ENCODE measurements around the gene ST14.

The ST14 gene

GRCh38 chr11:130157840-130158239 is 1.7 kb upstream of the ST14 start:
- H3K9me3 ChIP-seq, result no peaks in the 10 kb centered on the region
- TF ChIP-seq CTCF (IDR thresholded peaks at IDR 0.05), result no peak
- H3K36me3 ChIP-seq, result no peaks in the 10 kb centered on the region
- H3K27ac ChIP-seq, result no peak overlapping the region
- intact Hi-C loops (cut with DNase I; ENCODE audit: low total_unique reads), result no loop called here
- peaks cover 0 to 18% (median 14%) of the 10 kb centered on the region in 4 donors for H3K4me1 ChIP-seq
- H3K4me3 ChIP-seq, result no peak overlapping the region
- H3K27me3 ChIP-seq, result peaks cover 0 to 48% of the 10 kb centered on the region in 2 donors
- no peak for DNase-seq

GRCh38 chr11:130159139-130159538 is 443 bp upstream of the ST14 start:
- intact Hi-C loops (cut with DNase I; ENCODE audit: low total_unique reads), result no loop called here
- DNase-seq, result no peak
- no peak for TF ChIP-seq CTCF (IDR thresholded peaks at IDR 0.05)
- peak overlapping the region in 1 of 2 donors; percentile 43 for H3K4me3 ChIP-seq
- no peaks in the 10 kb centered on the region for H3K9me3 ChIP-seq
- H3K4me1 ChIP-seq, result peaks cover 0 to 20% (median 14%) of the 10 kb centered on the region in 4 donors
- H3K36me3 ChIP-seq, result no peaks in the 10 kb centered on the region
- no peak overlapping the region for H3K27ac ChIP-seq
- H3K27me3 ChIP-seq, result peaks cover 0 to 56% of the 10 kb centered on the region in 2 donors

DNA sequence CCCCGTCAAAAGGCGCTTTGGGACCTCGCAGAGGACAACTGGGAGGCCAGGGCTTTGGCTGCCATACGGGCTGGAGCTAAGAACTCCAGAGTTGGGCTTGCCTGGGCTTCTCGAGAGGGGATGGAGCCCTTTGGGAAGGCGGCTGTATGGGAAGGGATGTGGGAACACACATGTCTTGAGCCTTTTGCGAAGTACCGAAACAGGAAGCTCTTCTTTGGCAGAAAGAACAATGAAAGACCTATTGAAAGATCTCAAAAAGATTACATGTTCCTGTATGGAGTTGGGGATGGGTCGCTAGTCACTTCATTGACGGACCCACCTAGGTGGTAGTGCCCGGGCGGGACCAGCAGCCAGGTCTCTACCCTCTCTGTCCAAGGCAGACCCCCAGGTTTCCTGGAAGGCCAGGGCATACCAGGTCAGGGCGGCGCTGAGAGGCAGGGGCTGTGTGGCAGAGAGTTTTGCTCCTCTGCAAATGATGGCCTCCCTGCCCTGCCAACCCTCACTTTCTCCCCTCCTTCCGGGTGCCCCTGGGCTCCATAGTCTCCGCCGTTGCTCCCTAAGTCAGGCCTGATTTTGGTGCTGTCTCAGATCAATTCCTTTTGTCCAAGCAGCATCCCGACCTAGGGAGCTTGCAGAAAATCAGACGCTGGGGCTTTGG is 1.0 kb downstream of the ST14 start:
- no peak for DNase-seq
- intact Hi-C loops (cut with DNase I; ENCODE audit: low total_unique reads), result no loop called here
- no peak for TF ChIP-seq CTCF (IDR thresholded peaks at IDR 0.05)
- Histone ChIP-seq H3K9me3 (no peaks in the 10 kb centered on the region), H3K36me3 (no peaks in the 10 kb centered on the region), H3K27ac (no peak overlapping the region), H3K4me1 (peaks cover 0 to 20% (median 14%) of the 10 kb centered on the region in 4 donors), H3K4me3 (peak overlapping the region; percentile 14 to 43), H3K27me3 (peaks cover 0 to 57% of the 10 kb centered on the region in 2 donors)

DNA sequence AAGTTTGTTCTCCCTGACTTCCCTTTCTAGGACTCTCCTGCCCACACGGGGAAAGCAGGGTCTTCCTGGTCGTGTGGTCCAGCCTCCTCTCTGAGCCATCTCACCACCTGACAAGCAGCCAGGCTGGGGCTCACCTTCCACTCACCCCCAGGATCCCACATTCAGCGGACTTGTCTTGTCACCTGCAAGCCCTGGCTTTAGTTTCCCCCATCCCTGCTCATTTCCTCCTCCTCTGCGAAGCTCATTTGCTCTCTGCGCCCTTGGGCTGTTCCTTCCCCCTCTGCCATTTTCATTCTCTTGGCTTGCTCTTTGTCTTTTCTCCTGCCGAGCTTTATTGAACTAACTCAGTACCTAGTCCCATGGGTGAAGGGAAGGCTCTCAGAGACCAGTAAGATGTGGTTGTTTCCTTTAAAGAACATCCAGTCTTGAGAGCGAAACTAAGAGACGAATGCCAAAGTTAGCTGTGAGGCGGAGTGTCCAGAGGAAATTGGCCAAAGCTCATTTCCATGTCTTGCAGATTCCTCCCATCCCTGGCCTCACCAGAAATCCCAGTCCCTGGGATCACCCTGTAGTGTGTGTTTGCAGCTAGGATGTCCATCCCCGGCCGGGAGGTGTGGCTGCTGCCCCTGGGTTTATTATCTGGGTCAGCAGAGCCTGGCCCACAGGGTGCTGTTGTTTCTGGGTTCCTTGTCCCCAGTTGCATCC is 2.0 kb downstream of the ST14 start:
- no peak overlapping the region for H3K27ac ChIP-seq
- no peaks in the 10 kb centered on the region for H3K9me3 ChIP-seq
- no peaks in the 10 kb centered on the region for H3K36me3 ChIP-seq
- peaks cover 0 to 62% of the 10 kb centered on the region in 2 donors for H3K27me3 ChIP-seq
- TF ChIP-seq CTCF (IDR thresholded peaks at IDR 0.05), result no peak
- no peak for DNase-seq
- H3K4me3 ChIP-seq, result no peak overlapping the region
- peaks cover 0 to 20% (median 14%) of the 10 kb centered on the region in 4 donors for H3K4me1 ChIP-seq
- intact Hi-C loops (cut with DNase I; ENCODE audit: low total_unique reads), result no loop called here

GRCh38 chr11:130162733-130163132 is 3.2 kb downstream of the ST14 start:
- Histone ChIP-seq H3K27me3 (peaks cover 0 to 65% of the 10 kb centered on the region in 2 donors), H3K4me1 (peaks cover 0 to 20% (median 14%) of the 10 kb centered on the region in 4 donors), H3K4me3 (no peak overlapping the region), H3K9me3 (no peaks in the 10 kb centered on the region), H3K27ac (no peak overlapping the region), H3K36me3 (no peaks in the 10 kb centered on the region)
- TF ChIP-seq CTCF (IDR thresholded peaks at IDR 0.05), result no peak
- DNase-seq, result no peak
- intact Hi-C loops (cut with DNase I; ENCODE audit: low total_unique reads), result no loop called here
